Measurements from ENCODE around the gene LTB.
A peak's percentile ranks its signal among the peaks of the same experiment; 100 is the strongest.

The LTB gene

GRCh38 chr6:31582230-31582643 is at the start of gene LTB:
Gene LTB, minus strand, starts transcription at chr6:31582424. Its CDS starts 7 bp downstream, at chr6:31582417.
- no peak for DNase-seq

- DNase-seq = no peak
These were observed 49.6 kb upstream of the LTB start for GRCh38 chr6:31631681-31632278.

GRCh38 chr6:31631209-31631608 is 49.0 kb upstream of the LTB start:
- DNase-seq = no peak

- no peak for DNase-seq
These were observed 48.1 kb upstream of the LTB start for GRCh38 chr6:31630177-31630934.

- no peak for DNase-seq
These were observed 46.8 kb upstream of the LTB start for GRCh38 chr6:31629014-31629413.

GRCh38 chr6:31627690-31628287 is 45.6 kb upstream of the LTB start:
- DNase-seq = no peak

- no peak for DNase-seq
These were observed 44.7 kb upstream of the LTB start for GRCh38 chr6:31626952-31627351.

- no peak for DNase-seq
These were observed 41.8 kb upstream of the LTB start for GRCh38 chr6:31624070-31624469.

- DNase-seq = no peak
These were observed 40.5 kb upstream of the LTB start for GRCh38 chr6:31622684-31623091.

- DNase-seq = no peak
These were observed 39.8 kb upstream of the LTB start for GRCh38 chr6:31621991-31622390.

GRCh38 chr6:31621320-31621939 is 39.2 kb upstream of the LTB start:
- DNase-seq = no peak

- peak; percentile 75 for DNase-seq
These were observed 38.5 kb upstream of the LTB start, which contains the start of gene PRRC2A for GRCh38 chr6:31620586-31621319. Gene PRRC2A, plus strand, starts transcription at chr6:31620715. Its CDS starts 2,075 bp downstream, at chr6:31622790.

- DNase-seq = peak; percentile 98
These were observed 37.8 kb upstream of the LTB start for GRCh38 chr6:31619805-31620585.

GRCh38 chr6:31617010-31617409 is 34.8 kb upstream of the LTB start:
- DNase-seq = no peak

- DNase-seq = no peak
These were observed 33.5 kb upstream of the LTB start for GRCh38 chr6:31615748-31616147.

GRCh38 chr6:31614684-31615578 is 32.7 kb upstream of the LTB start, which contains the start of gene AIF1:
Gene AIF1, plus strand, starts transcription at chr6:31615234. Its CDS starts 96 bp downstream, at chr6:31615330.
- no peak for DNase-seq

GRCh38 chr6:31614075-31614619 is 31.9 kb upstream of the LTB start:
- DNase-seq = no peak

GRCh38 chr6:31610968-31611367 is 28.7 kb upstream of the LTB start:
- no peak for DNase-seq

GRCh38 chr6:31609519-31610406 is 27.5 kb upstream of the LTB start:
- no peak for DNase-seq

Data from NCI-H2029 treated with DMSO at 0.1 percent for 48 hours (cell line).